Measurements from ENCODE around the gene IPP.
"Not testable (repeated sequence)": the region's sequence is repeated elsewhere in the genome, so short reads cannot be mapped to it uniquely, and the experiment has no call there.

Gene IPP

DNA sequence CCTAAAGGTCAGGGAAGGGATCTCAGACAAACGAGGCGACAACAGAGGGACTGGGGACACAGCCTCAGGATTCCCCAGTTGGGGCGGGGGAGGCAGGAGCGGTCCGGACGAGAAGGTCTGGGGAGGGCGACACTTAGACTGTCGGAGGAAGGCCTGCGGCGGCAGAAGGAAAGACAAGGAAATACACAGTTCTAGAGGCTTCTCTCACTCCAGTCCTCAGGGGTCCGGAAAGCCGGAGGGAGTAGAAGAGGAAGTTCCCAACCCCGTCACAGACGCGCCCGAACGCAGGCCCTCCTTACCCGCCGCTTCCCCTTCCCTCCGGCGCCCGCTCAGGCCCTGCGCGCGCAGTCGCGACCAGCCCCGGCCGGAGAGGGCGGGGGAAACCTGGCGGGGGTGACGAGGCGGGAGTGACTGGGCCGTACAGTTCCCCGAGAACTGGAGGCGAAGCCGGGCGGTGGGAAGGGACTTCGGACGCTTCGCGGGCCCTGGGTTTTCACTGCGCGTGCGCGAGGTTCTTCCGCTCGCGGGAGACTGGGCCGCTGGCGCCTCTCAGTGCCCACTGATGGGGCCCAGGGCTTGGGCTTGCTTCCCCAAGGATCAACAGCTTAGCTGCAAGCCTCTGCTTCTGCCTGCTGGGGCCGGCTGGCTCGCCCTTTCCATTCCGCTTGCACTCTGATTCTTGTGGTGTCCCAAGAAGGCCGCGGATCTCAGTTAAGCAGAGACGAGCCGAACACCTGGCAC, at the start of gene IPP:
Gene IPP, minus strand, starts transcription at position 356 of the 741 bp plus-strand sequence. CDS start 4,242 bp downstream, outside the sequence.
- in situ Hi-C loops (cut with HindIII; ENCODE audit: low sequenced_read_pairs), result no loop called here

DNA sequence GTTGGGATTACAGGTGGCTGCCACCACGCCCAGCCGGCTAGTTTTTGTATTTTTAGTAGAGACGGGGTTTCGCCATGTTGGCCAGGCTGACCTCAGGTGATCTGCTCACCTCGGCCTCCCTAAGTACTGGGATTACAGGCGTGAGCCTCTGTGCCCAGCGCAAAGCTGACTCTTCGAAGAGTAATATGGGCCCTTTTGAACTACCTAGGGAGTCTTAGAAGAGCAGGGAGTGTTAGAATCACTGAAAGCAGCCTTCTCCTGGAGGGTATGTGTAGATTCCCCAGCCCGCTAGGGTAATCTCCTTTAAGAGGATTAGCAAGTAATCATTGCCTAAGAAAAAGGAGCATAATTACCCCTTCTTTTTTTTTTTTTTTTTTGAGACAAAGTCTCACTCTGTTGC, 46.5 kb upstream of the IPP start:
- in situ Hi-C loops (cut with HindIII; ENCODE audit: low sequenced_read_pairs), result no loop called here

GRCh38 chr1:45796381-45796780, 45.9 kb upstream of the IPP start:
- in situ Hi-C loops (cut with HindIII; ENCODE audit: low sequenced_read_pairs), result no loop called here

- in situ Hi-C loops (cut with HindIII; ENCODE audit: low sequenced_read_pairs), result no loop called here
Measured at GRCh38 chr1:45793942-45794604, 43.6 kb upstream of the IPP start.

DNA sequence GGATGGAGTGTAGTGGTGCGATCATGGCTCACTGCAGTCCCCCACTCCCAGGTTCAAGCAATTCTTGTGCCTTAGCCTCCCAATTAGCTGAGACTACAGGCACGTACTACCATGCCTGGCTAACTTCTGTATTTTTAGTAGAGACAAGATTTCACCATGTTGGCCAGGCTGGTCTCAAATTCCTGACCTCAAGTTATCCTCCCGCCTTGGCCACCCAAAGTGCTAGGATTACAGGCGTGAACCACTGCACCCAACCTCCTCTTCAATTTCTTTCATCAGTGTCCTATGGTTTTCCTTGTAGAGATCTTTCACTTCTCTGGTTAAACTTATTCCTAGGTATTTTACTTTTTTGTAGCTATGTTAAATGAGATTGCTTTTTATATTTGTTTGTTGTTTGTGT, 42.3 kb upstream of the IPP start:
- in situ Hi-C loops (cut with HindIII; ENCODE audit: low sequenced_read_pairs), result no loop called here

- in situ Hi-C loops (cut with HindIII; ENCODE audit: low sequenced_read_pairs), result no loop called here
Measured at GRCh38 chr1:45789601-45790000, 39.1 kb upstream of the IPP start.

GRCh38 chr1:45787905-45788304, 37.5 kb upstream of the IPP start:
- in situ Hi-C loops (cut with HindIII; ENCODE audit: low sequenced_read_pairs), result no loop called here

DNA sequence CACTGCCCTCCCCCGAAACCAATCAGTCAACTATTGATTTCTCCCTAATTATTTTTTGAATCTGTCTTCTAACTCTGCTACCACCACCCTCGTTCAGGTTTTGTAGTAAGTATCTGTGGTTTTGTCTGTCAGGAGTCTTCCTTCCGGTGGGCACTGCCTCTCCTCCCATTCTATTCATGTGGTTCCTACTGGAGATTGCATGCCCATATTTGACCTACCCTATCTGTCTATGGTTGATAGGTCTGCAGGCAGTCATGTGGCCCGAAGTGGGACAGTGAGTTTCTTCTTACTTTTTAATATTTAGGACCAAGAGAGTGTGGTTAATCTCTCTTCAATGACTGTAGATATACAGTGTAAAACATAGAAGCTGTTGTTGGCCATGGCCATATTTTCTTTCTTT, 35.1 kb upstream of the IPP start:
- in situ Hi-C loops (cut with HindIII; ENCODE audit: low sequenced_read_pairs), result no loop called here

DNA sequence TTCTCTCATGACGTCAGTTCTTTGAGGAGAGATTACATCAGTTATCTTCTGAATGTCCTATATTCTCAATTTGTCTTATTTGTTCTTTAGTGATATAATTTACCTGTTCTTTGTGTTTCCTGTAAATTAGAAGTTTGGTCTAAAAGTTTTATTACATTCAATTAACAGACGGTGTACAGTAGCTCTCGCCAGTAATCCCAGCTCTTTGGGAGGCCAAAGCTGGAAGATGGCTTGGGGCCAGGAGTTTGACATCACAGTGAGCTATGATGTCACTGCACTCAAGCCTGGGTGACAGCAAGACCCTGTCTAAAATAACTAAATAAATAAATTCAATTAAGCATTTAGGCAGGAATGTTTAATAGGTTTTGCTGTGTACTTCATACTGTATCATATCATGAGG, 25.3 kb upstream of the IPP start:
- in situ Hi-C loops (cut with HindIII; ENCODE audit: low sequenced_read_pairs), result no loop called here

- in situ Hi-C loops (cut with HindIII; ENCODE audit: low sequenced_read_pairs), result no loop called here
Measured at GRCh38 chr1:45772971-45773370, 22.5 kb upstream of the IPP start.

DNA sequence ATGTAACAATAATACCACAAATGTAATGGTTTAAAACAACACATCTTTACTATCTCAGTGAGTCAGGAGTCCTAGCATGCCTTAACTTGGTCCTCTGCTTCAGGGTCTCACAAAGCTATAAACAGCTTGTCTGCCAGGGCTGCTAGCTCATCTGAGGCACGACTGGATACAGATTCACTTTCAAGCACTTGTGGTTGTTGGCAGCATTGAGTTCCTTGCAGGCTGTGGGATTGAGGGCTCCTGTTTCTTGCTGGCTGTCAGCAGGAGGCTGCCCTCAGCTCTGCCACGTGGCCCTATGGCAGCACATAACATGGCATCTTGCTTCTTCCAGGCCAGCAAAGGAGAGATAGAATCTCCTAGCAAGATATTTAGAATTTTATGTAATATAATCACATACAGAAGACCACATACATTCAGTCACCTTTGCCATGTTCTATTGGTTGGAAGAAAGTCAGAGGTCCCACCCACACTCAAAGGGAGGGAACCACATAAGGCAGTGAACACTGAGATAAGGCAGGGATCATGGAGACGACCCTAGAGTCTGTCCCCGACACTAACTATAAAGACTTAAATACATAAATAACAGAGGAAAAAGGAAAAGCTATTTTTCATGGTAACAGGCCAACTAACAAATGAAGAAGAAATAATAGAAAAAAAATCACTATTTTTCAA, 18.9 kb upstream of the IPP start:
- in situ Hi-C loops (cut with HindIII; ENCODE audit: low sequenced_read_pairs), result no loop called here

DNA sequence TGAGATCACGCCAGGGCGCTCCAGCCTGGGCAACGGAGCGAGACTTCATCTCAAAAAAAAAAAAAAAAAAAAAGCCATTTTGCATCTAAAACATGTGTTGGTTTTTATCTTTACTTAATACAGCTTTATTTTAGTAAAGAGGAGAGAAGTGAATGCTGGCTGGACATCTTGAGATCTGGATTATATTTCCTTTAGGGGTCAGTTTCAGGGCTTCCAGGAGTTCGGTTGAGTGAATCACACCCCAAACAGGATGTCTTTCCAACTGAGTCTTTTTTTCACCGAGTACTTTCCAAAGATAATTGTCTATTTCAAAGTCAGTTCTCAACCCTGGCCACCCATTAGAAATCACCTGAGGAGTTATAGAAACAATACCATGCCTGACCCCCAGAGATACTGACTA, 16.6 kb upstream of the IPP start:
- in situ Hi-C loops (cut with HindIII; ENCODE audit: low sequenced_read_pairs), result no loop called here

- in situ Hi-C loops (cut with HindIII; ENCODE audit: low sequenced_read_pairs), result no loop called here
Measured at GRCh38 chr1:45765999-45766792, 15.7 kb upstream of the IPP start.

DNA sequence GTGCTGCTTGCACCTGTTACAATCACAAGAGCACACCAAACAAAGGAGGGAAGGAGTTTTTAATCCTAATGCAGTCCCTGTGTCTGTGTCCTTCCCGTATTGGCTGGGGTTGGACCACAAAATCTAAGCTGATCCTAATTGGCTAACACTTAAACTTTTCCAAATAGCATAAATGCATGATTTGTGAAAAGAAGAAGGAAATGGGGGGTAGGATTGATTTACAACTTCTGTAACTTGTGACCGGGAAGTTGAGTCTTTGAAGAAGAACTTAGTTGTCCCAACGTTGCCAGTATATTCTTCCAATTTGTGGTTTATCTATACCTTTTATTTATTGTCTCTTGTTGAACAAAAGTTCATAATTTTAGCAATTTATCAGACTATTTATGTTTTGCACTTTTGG, 11.8 kb upstream of the IPP start:
- in situ Hi-C loops (cut with HindIII; ENCODE audit: low sequenced_read_pairs), result no loop called here

- in situ Hi-C loops (cut with HindIII; ENCODE audit: low sequenced_read_pairs), result no loop called here
Measured at GRCh38 chr1:45755697-45756096, 5.2 kb upstream of the IPP start.

DNA sequence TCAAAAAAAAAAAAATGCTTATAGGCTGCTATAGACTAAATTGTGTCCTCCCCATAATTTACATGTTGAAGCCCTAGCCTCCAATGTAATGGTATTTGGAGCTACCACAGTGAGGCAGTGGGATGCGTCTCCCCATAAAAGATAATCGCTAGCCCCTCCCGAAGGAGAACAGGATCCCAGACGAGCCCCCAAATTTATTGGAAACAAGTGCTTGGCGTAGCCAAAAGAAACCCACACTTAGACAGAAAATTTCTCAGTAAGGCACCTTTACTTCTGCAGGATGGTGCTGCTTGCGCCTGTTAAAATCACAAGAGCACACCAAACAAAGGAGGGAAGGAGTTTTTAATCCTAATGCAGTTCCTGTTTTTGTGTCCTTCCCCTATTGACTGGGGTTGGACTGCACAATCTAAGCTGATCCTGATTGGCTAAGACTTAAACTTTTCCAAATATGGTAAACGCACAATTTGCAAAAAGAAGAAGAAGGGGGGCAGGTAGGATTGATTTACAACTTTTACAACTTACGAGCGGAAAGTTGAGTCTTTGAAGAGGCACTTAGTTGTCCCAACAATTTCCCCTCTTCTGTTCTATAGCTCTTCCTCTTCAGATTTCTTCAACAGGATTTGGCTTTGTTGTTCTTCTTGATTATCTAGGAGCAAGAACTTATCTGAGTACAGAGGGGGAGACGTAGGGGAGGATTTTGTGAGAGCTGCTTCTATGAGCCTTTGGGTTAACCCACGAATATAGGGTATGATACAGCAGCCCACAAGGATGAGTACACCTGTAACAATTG, 3.0 kb upstream of the IPP start:
- in situ Hi-C loops (cut with HindIII; ENCODE audit: low sequenced_read_pairs), result no loop called here

GRCh38 chr1:45752441-45753052, 2.1 kb upstream of the IPP start:
- in situ Hi-C loops (cut with HindIII; ENCODE audit: low sequenced_read_pairs), result no loop called here

DNA sequence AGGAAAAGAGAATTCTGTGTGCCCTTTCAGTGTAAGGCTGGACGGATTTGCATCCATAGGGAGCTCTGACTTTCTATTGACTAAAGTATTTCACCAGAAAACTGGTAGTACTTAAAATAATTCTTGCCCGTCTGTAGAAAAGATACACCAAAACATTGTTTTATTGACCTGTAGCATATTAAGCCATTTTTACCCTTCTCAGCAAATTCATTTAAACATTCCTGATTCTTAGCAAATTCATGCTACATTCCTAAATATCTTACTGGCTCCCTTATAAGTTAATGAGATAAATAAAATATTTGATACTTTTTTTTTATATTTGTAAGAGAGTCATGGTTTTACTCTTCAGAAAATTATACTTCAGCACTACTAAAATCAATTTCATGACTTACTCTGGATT, 1.6 kb upstream of the IPP start:
- in situ Hi-C loops (cut with HindIII; ENCODE audit: low sequenced_read_pairs), result no loop called here

- in situ Hi-C loops (cut with HindIII; ENCODE audit: low sequenced_read_pairs), result not testable (repeated sequence)
Measured at GRCh38 chr1:45751039-45751838, 786 bp upstream of the IPP start.
